Activated naive CD8-positive, alpha-beta T cell treated with anti-CD3 and anti-CD28 coated beads, Interleukin-2, amount 50 U/mL, for 16 hours (primary cell): ENCODE results near the gene CYTH2.

Source experiments
- DNase-seq: peaks from one replicate; pipeline ENCODE4 v3.0.0-alpha.2; 2020; ENCODE audit warnings: low read depth, low spot score

CYTH2 gene

GRCh38 chr19:48452289-48453190, 16.6 kb upstream of the CYTH2 start:
- no peak for DNase-seq

- no peak for DNase-seq
Measured at GRCh38 chr19:48454150-48454730, 14.9 kb upstream of the CYTH2 start.

GRCh38 chr19:48455171-48455907, 13.8 kb upstream of the CYTH2 start, which contains the start of gene KCNJ14:
KCNJ14 (plus strand) TSS chr19:48455574; CDS start chr19:48461725, 6,151 bp downstream.
- no peak for DNase-seq

GRCh38 chr19:48455908-48456562, 13.1 kb upstream of the CYTH2 start:
- DNase-seq: no peak

- no peak for DNase-seq
Measured at GRCh38 chr19:48456864-48457263, 12.3 kb upstream of the CYTH2 start.

GRCh38 chr19:48458016-48458415, 11.2 kb upstream of the CYTH2 start:
- DNase-seq: no peak

- DNase-seq: no peak
Measured at GRCh38 chr19:48461651-48461981, 7.6 kb upstream of the CYTH2 start.

GRCh38 chr19:48461982-48462655, 7.0 kb upstream of the CYTH2 start:
- DNase-seq: no peak

- DNase-seq: no peak
Measured at GRCh38 chr19:48465215-48465614, 4.0 kb upstream of the CYTH2 start.

GRCh38 chr19:48466561-48467325, 2.4 kb upstream of the CYTH2 start:
- DNase-seq: no peak

GRCh38 chr19:48468772-48469288, 339 bp upstream of the CYTH2 start:
- peak; percentile 98 for DNase-seq

- DNase-seq: no peak
Measured at GRCh38 chr19:48469934-48470680, 938 bp downstream of the CYTH2 start.

- no peak for DNase-seq
Measured at GRCh38 chr19:48470856-48471255, 1.7 kb downstream of the CYTH2 start.

- DNase-seq: no peak
Measured at GRCh38 chr19:48471836-48472235, 2.7 kb downstream of the CYTH2 start.

- no peak for DNase-seq
Measured at GRCh38 chr19:48473161-48473966, 4.2 kb downstream of the CYTH2 start.

GRCh38 chr19:48474084-48474592, 5.0 kb downstream of the CYTH2 start:
- DNase-seq: no peak

GRCh38 chr19:48475369-48476068, 6.3 kb downstream of the CYTH2 start:
- no peak for DNase-seq

GRCh38 chr19:48476176-48476575, 7.0 kb downstream of the CYTH2 start:
- DNase-seq: no peak
